Measurements from ENCODE around the gene FDXR. TPM values are rescaled to one million over a fixed set of nuclear protein-coding genes. Genes with fewer than 3 reads are reported as not detected.

FDXR gene
- total and polyA plus RNA-seq, 2 of the 8 experiments (the other 6 are each of a cell fraction or from before 2014, with no cell fraction given) = 24.2 to 31.4 TPM

DNA sequence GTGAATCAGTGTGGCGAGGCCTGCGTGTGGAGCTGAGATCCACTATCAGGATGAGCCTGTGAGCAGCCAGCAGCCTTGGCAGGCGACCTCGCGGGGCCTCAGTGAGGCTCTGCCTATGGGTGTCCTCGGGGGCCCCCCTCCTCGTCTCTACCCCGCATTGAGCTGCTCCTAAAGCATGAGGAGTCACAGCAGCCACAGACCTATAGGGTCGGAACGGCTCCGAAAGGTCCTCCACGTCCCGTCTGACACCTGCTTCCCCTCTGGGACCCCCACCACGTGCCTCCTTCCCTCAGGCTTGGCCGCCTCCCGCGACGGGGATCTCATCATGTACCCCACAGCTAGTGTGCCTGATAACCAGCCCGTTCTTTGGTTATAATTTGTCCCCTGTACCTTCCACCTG, 41.9 kb downstream of the FDXR start:
- Histone ChIP-seq H4K20me1 (replicated peaks in 1 of 2; ENCODE audit: control insufficient read depth in 1 of 2, insufficient read depth in 2 of 2, low read length in 2 of 2) (peaks cover 3 to 15% of the 10 kb centered on the region in 2 experiments), H3K23ac (ENCODE audit: insufficient read length) (no peak overlapping the region), H2BK120ac (replicated peaks; ENCODE audit: low read depth, low read length) (no peak overlapping the region), H3K27ac (ENCODE audit: low read depth, low read length) (no peak overlapping the region), H3K4me2 (ENCODE audit: insufficient read depth in 1 of 2, low read depth in 2 of 2, low read length in 2 of 2) (no peak overlapping the region), H2BK5ac (ENCODE audit: low read depth, low read length) (no peak overlapping the region), H3K23me2 (ENCODE audit: low read depth, low read length) (no peaks in the 10 kb centered on the region), H2BK20ac (ENCODE audit: low read length) (no peak overlapping the region), H3K36me3 (ENCODE audit: control insufficient read depth in 2 of 4, insufficient read depth in 4 of 4, low read length in 3 of 4) (no peaks in the 10 kb centered on the region; a peak in 1 of 8 replicates), H4K5ac (ENCODE audit: insufficient read length, low read depth, low read length) (no peak overlapping the region), H3K18ac (ENCODE audit: extremely low read depth, low read length) (no peak overlapping the region), H3K9me3 (ENCODE audit: insufficient read depth in 2 of 2, low read depth in 1 of 2, low read length in 1 of 2) (no peaks in the 10 kb centered on the region), H4K8ac (ENCODE audit: extremely low read depth, insufficient read depth, low read length) (no peak overlapping the region), H3K14ac (ENCODE audit: insufficient read length) (no peak overlapping the region), H3K56ac (replicated peaks; ENCODE audit: insufficient read length, low read depth, low read length) (no peak overlapping the region), H3K4ac (replicated peaks; ENCODE audit: insufficient read length, low read depth, low read length) (no peak overlapping the region), H3K4me3 (ENCODE audit: extremely low read depth in 1 of 4, insufficient read depth in 2 of 4, low read depth in 3 of 4, low read length in 4 of 4) (no peak overlapping the region), H2BK15ac (ENCODE audit: low read length) (no peak overlapping the region), H2AFZ (ENCODE audit: low read length) (no peak overlapping the region), H2AK5ac (ENCODE audit: low read depth, low read length) (no peak overlapping the region), H4K91ac (replicated peaks; ENCODE audit: insufficient read length, low read length) (no peak overlapping the region), H3K79me1 (ENCODE audit: low read depth, low read length) (no peaks in the 10 kb centered on the region), H3K79me2 (ENCODE audit: control insufficient read depth in 1 of 2, insufficient read depth in 2 of 2, low read length in 2 of 2) (no peaks in the 10 kb centered on the region), H2BK12ac (ENCODE audit: low read depth, low read length) (no peak overlapping the region), H3K4me1 (replicated peaks in 1 of 4; ENCODE audit: control insufficient read depth in 3 of 4, insufficient read depth in 4 of 4, low read length in 3 of 4) (no peaks in the 10 kb centered on the region; a peak in 1 of 7 replicates), H3K27me3 (replicated peaks in 1 of 4; ENCODE audit: control insufficient read depth in 3 of 4, extremely low read depth in 1 of 4, insufficient read depth in 3 of 4, low read length in 3 of 4) (no peaks in the 10 kb centered on the region; a peak in 1 of 7 replicates), H3K9ac (replicated peaks in 1 of 4; ENCODE audit: extremely low read depth in 1 of 4, low read depth in 3 of 4, low read length in 3 of 4) (no peak overlapping the region)
- 96% methylated on average over 19 of the region's 19 CpGs; no CpG with 5 or more reads in 1 of the 2 experiments for WGBS, 2 experiments (ENCODE audit: extremely low coverage in 1 of 2, insufficient coverage in 1 of 2, insufficient read length in 1 of 2, insufficient replicate concordance in 2 of 2, low coverage in 1 of 2, low lambda C conversion rate in 2 of 2, missing lambda C conversion rate in 1 of 2)
- DNase-seq (ENCODE audit: low read depth in 1 of 2, low spot score in 2 of 2) (no peak), FAIRE-seq (no peak)
- POLR2A ChIA-PET (ENCODE audit: partially characterized antibody) = interaction anchor here (0.7 to 1.6 kb wide), 3 partner anchors 24 to 393 kb away, joined by 3 read pairs; no protein-coding TSS in a partner anchor
- CTCF ChIA-PET (ENCODE audit: partially characterized antibody) = interaction anchor here (81.0 to 99.6 kb wide), 2 partner anchors 12 to 13 kb away, joined by 2981 read pairs; partner anchors contain the start of genes FDXR, GRIN2C and NAT9
- TF ChIP-seq SP1 (IDR thresholded peaks at IDR 0.05; ENCODE audit: low read depth, low read length) (no peak), TBP (IDR thresholded peaks at IDR 0.05; ENCODE audit: low read depth, low read length) (no peak), RFX5 (IDR thresholded peaks at IDR 0.05; ENCODE audit: borderline replicate concordance, low read depth, low read length) (no peak), SUZ12 (IDR thresholded peaks at IDR 0.05; ENCODE audit: low read length) (no peak), EGR1 (IDR thresholded peaks at IDR 0.05; ENCODE audit: borderline replicate concordance, low read depth, low read length) (no peak), KDM5A (IDR thresholded peaks at IDR 0.05; ENCODE audit: low read length) (no peak), SP2 (IDR thresholded peaks at IDR 0.05; ENCODE audit: low read length) (no peak)
- TF ChIP-seq, protein P1, sequence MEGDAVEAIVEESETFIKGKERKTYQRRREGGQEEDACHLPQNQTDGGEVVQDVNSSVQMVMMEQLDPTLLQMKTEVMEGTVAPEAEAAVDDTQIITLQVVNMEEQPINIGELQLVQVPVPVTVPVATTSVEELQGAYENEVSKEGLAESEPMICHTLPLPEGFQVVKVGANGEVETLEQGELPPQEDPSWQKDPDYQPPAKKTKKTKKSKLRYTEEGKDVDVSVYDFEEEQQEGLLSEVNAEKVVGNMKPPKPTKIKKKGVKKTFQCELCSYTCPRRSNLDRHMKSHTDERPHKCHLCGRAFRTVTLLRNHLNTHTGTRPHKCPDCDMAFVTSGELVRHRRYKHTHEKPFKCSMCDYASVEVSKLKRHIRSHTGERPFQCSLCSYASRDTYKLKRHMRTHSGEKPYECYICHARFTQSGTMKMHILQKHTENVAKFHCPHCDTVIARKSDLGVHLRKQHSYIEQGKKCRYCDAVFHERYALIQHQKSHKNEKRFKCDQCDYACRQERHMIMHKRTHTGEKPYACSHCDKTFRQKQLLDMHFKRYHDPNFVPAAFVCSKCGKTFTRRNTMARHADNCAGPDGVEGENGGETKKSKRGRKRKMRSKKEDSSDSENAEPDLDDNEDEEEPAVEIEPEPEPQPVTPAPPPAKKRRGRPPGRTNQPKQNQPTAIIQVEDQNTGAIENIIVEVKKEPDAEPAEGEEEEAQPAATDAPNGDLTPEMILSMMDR (IDR thresholded peaks at IDR 0.05; ENCODE audit: control extremely low read depth in 1 of 3, insufficient read depth in 1 of 3, low read depth in 1 of 3, low read length in 3 of 3) = no peak
- TF ChIP-seq, protein P2, sequence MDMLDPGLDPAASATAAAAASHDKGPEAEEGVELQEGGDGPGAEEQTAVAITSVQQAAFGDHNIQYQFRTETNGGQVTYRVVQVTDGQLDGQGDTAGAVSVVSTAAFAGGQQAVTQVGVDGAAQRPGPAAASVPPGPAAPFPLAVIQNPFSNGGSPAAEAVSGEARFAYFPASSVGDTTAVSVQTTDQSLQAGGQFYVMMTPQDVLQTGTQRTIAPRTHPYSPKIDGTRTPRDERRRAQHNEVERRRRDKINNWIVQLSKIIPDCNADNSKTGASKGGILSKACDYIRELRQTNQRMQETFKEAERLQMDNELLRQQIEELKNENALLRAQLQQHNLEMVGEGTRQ (IDR thresholded peaks at IDR 0.05; ENCODE audit: low read length) = no peak

Data from H1 (cell line).